ENCODE measurements around the gene TPRKB. TPM values are rescaled to one million over a fixed set of nuclear protein-coding genes. Genes with fewer than 3 reads are reported as not detected.
"Not testable (repeated sequence)": the region's sequence is repeated elsewhere in the genome, so short reads cannot be mapped to it uniquely, and the experiment has no call there.

The TPRKB gene
- polyA plus RNA-seq, 1 donor, result 58.4 TPM

- not testable (repeated sequence) for H3K27ac ChIP-seq (ENCODE audit: low read length); H3K4me3 ChIP-seq (ENCODE audit: low read length); H3K9me3 ChIP-seq (ENCODE audit: control insufficient read depth, low read depth, low read length); H3K27me3 ChIP-seq (ENCODE audit: control insufficient read depth, insufficient read depth, low read length); H3K36me3 ChIP-seq (ENCODE audit: control insufficient read depth, insufficient read depth, low read length); H3K4me1 ChIP-seq (ENCODE audit: control insufficient read depth, insufficient read depth, low read length); DNase-seq
- no CpG with 5 or more reads among the region's 4 CpGs for WGBS (ENCODE audit: insufficient coverage, low lambda C conversion rate)
Measured at GRCh38 chr2:73717695-73718094, 19.4 kb downstream of the TPRKB start.

DNA sequence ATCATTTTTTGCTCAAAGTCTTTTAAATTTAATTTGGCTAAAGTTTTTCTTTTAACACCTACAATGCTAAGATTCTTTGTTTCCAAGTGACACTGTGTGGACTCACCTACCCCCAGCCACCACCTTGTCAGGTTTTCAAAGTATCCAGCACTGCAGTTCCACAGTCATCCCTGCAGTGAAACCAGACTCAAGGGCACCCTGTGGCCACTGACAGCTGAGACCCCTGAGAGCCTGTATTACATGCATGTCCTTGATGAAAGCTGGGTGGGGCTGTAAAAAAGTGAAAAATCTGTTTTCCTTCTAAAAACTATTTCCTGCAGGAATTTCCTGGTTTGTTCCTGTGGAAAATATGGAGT lies 19.9 kb downstream of the TPRKB start:
- Histone ChIP-seq H3K4me1 (ENCODE audit: control insufficient read depth, insufficient read depth, low read length) (no peaks in the 10 kb centered on the region), H3K4me3 (ENCODE audit: low read length) (no peak overlapping the region), H3K27me3 (ENCODE audit: control insufficient read depth, insufficient read depth, low read length) (no peaks in the 10 kb centered on the region), H3K36me3 (ENCODE audit: control insufficient read depth, insufficient read depth, low read length) (no peaks in the 10 kb centered on the region), H3K27ac (ENCODE audit: low read length) (no peak overlapping the region), H3K9me3 (ENCODE audit: control insufficient read depth, low read depth, low read length) (no peaks in the 10 kb centered on the region)
- no peak for DNase-seq

DNA sequence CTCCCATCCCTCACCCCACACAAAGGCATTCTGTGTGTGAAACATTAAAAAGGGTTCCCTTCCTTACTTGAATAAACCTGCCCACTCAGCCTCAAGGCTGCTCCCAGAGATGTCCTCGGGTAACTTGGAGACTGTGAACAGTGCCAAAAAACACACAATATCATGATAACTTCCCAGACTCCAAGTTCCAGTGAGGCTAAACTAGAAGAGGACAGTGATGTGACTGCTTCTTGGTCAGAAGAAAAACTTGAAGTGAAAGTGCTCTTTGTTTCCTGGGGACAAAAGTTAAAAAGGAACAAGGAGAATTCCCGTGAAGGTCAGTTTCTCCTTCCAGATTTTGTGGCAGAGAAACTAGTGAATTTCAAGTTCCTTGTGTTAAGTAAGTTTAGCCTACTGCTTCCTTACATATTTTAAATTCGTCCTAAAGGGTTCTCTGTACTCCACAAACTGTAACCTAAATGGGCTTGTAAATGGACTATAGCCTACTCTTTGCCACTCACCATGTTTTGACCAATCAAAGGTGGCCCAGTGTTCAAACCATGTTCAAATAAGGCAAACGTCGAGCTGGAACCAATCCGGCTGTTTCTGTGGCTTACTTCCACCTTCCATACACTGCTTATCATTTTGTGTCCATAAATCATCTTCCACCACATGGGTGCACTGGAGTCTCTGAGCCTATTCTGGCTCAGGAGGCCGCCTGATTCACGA lies 20.4 kb downstream of the TPRKB start:
- peak; percentile 64 to 77 for DNase-seq
- WGBS (ENCODE audit: insufficient coverage, low lambda C conversion rate), result 67% methylated on average over 2 of the region's 8 CpGs
- peak overlapping the region; percentile 40 for H3K27ac ChIP-seq (ENCODE audit: low read length)
- no peaks in the 10 kb centered on the region for H3K36me3 ChIP-seq (ENCODE audit: control insufficient read depth, insufficient read depth, low read length)
- no peaks in the 10 kb centered on the region for H3K9me3 ChIP-seq (ENCODE audit: control insufficient read depth, low read depth, low read length)
- no peaks in the 10 kb centered on the region for H3K4me1 ChIP-seq (ENCODE audit: control insufficient read depth, insufficient read depth, low read length)
- no peak overlapping the region for H3K4me3 ChIP-seq (ENCODE audit: low read length)
- H3K27me3 ChIP-seq (ENCODE audit: control insufficient read depth, insufficient read depth, low read length), result no peaks in the 10 kb centered on the region

GRCh38 chr2:73714091-73714490 lies 23.1 kb downstream of the TPRKB start:
- WGBS (ENCODE audit: insufficient coverage, low lambda C conversion rate), result no CpG with 5 or more reads among the region's 2 CpGs
- H3K4me3 ChIP-seq (ENCODE audit: low read length), result no peak overlapping the region
- H3K36me3 ChIP-seq (ENCODE audit: control insufficient read depth, insufficient read depth, low read length), result no peaks in the 10 kb centered on the region
- H3K4me1 ChIP-seq (ENCODE audit: control insufficient read depth, insufficient read depth, low read length), result no peaks in the 10 kb centered on the region
- no peaks in the 10 kb centered on the region for H3K9me3 ChIP-seq (ENCODE audit: control insufficient read depth, low read depth, low read length)
- DNase-seq, result no peak
- no peak overlapping the region for H3K27ac ChIP-seq (ENCODE audit: low read length)
- no peaks in the 10 kb centered on the region for H3K27me3 ChIP-seq (ENCODE audit: control insufficient read depth, insufficient read depth, low read length)

DNA sequence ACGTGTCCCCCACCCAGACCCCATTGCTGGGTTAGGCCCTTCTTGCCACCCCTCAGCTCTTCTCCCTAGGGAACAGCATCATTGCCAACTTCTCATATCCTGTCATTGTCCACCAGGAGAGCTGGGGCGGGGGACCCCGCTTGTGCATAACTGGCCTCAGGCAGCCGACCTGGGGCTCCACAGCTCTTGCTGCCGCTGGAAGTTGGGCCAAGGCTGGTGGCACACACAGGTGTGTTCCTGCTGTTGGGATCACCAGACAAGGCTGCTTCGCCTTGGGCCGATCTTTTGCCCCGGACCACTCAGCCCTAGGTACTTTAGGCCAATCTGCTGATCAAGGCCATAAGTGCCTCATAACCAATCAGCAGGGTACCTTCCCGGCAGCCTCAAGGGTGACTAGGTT lies 28.6 kb downstream of the TPRKB start:
- no peak for DNase-seq
- Histone ChIP-seq H3K9me3 (ENCODE audit: control insufficient read depth, low read depth, low read length) (peaks cover 4% of the 10 kb centered on the region), H3K36me3 (ENCODE audit: control insufficient read depth, insufficient read depth, low read length) (no peaks in the 10 kb centered on the region), H3K4me1 (ENCODE audit: control insufficient read depth, insufficient read depth, low read length) (peaks cover 25% of the 10 kb centered on the region), H3K27ac (ENCODE audit: low read length) (no peak overlapping the region), H3K4me3 (ENCODE audit: low read length) (no peak overlapping the region), H3K27me3 (ENCODE audit: control insufficient read depth, insufficient read depth, low read length) (no peaks in the 10 kb centered on the region)
- WGBS (ENCODE audit: insufficient coverage, low lambda C conversion rate), result no CpG with 5 or more reads among the region's 9 CpGs

DNA sequence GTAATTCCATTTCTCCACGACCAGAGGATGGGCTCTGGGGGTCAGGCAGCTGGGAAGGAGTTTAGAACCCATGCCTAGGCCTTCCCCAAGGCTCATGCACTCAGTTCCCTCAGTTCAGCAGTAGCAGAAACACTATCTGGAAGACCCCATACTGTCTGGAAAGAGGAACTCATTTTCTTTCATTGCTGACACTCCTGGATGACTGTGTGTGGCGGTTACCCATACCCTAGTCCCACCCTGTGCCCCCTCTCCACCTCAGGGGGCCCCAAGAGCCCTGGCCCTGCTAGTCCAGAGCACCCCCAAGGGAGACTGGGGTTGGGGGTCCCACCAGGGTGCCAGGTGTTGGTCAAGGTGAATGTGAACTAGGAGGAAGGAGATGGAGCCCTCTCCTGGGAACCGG lies 29.5 kb downstream of the TPRKB start:
- H3K27ac ChIP-seq (ENCODE audit: low read length), result no peak overlapping the region
- peaks cover 30% of the 10 kb centered on the region for H3K4me1 ChIP-seq (ENCODE audit: control insufficient read depth, insufficient read depth, low read length)
- no peak for DNase-seq
- no CpG with 5 or more reads among the region's 3 CpGs for WGBS (ENCODE audit: insufficient coverage, low lambda C conversion rate)
- peaks cover 4% of the 10 kb centered on the region for H3K9me3 ChIP-seq (ENCODE audit: control insufficient read depth, low read depth, low read length)
- H3K4me3 ChIP-seq (ENCODE audit: low read length), result no peak overlapping the region
- no peaks in the 10 kb centered on the region for H3K36me3 ChIP-seq (ENCODE audit: control insufficient read depth, insufficient read depth, low read length)
- H3K27me3 ChIP-seq (ENCODE audit: control insufficient read depth, insufficient read depth, low read length), result no peaks in the 10 kb centered on the region

- no CpG with 5 or more reads among the region's 5 CpGs for WGBS (ENCODE audit: insufficient coverage, low lambda C conversion rate)
- peak in 1 of 2 donors; percentile 31 for DNase-seq
Measured at GRCh38 chr2:73707058-73707457, 30.1 kb downstream of the TPRKB start.

DNA sequence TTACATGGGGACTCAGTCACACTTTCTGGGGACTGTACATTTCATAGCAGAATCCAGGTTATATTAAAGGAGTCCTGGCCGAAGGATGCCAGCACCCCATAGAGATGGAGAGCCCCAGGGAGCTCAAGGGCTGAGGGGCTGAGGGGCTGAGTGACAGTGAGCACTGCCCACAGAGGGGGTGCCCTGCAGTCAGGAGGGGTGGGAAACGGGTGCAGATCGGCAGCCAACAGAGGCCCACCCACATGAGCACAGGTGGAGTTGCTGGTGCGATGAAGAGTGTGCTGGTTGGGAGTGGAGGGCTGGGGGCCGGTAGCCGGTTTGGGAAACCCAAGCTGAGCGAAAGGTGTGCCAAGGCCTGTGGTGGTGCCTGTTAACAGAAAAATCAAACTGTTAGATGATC lies 32.1 kb downstream of the TPRKB start:
- Histone ChIP-seq H3K4me3 (ENCODE audit: low read length) (no peak overlapping the region), H3K27ac (ENCODE audit: low read length) (no peak overlapping the region), H3K36me3 (ENCODE audit: control insufficient read depth, insufficient read depth, low read length) (no peaks in the 10 kb centered on the region), H3K9me3 (ENCODE audit: control insufficient read depth, low read depth, low read length) (peaks cover 4% of the 10 kb centered on the region), H3K4me1 (ENCODE audit: control insufficient read depth, insufficient read depth, low read length) (peaks cover 52% of the 10 kb centered on the region), H3K27me3 (ENCODE audit: control insufficient read depth, insufficient read depth, low read length) (no peaks in the 10 kb centered on the region)
- DNase-seq, result no peak
- WGBS (ENCODE audit: insufficient coverage, low lambda C conversion rate), result no CpG with 5 or more reads among the region's 7 CpGs

More at GRCh38 chr2:73707058-73707457, 30.1 kb downstream of the TPRKB start:
- Histone ChIP-seq H3K4me3 (ENCODE audit: low read length) (no peak overlapping the region), H3K27me3 (ENCODE audit: control insufficient read depth, insufficient read depth, low read length) (no peaks in the 10 kb centered on the region), H3K36me3 (ENCODE audit: control insufficient read depth, insufficient read depth, low read length) (no peaks in the 10 kb centered on the region), H3K9me3 (ENCODE audit: control insufficient read depth, low read depth, low read length) (peaks cover 4% of the 10 kb centered on the region), H3K4me1 (ENCODE audit: control insufficient read depth, insufficient read depth, low read length) (peaks cover 36% of the 10 kb centered on the region), H3K27ac (ENCODE audit: low read length) (no peak overlapping the region)

GRCh38 chr2:73704285-73704684 lies 32.9 kb downstream of the TPRKB start:
- no peak overlapping the region for H3K27ac ChIP-seq (ENCODE audit: low read length)
- H3K27me3 ChIP-seq (ENCODE audit: control insufficient read depth, insufficient read depth, low read length), result no peaks in the 10 kb centered on the region
- H3K4me1 ChIP-seq (ENCODE audit: control insufficient read depth, insufficient read depth, low read length), result peaks cover 58% of the 10 kb centered on the region
- H3K36me3 ChIP-seq (ENCODE audit: control insufficient read depth, insufficient read depth, low read length), result no peaks in the 10 kb centered on the region
- no CpG with 5 or more reads among the region's 6 CpGs for WGBS (ENCODE audit: insufficient coverage, low lambda C conversion rate)
- no peak overlapping the region for H3K4me3 ChIP-seq (ENCODE audit: low read length)
- DNase-seq, result no peak
- H3K9me3 ChIP-seq (ENCODE audit: control insufficient read depth, low read depth, low read length), result peaks cover 4% of the 10 kb centered on the region

DNA sequence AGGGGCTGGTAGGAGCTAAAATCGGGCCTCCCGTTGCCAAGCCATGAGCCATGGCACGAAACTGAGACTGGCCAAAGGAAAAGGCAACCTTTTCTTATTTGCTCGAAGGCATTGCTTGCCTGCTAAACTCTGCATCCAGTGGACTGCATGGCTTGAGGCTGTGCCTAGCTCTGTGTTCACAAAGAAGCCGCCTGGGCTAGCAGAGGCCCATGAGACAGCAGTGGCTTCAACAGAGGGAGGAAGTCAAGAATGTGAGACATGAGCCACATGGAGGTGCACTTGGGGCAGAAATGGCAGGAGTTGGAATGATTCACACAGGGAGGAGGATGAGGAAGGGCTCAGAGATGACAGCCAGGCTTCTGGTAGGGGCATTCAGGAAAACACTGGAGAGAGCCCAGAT lies 33.5 kb downstream of the TPRKB start:
- H3K27me3 ChIP-seq (ENCODE audit: control insufficient read depth, insufficient read depth, low read length), result no peaks in the 10 kb centered on the region
- WGBS (ENCODE audit: insufficient coverage, low lambda C conversion rate), result no CpG with 5 or more reads among the region's 5 CpGs
- peaks cover 64% of the 10 kb centered on the region for H3K4me1 ChIP-seq (ENCODE audit: control insufficient read depth, insufficient read depth, low read length)
- H3K9me3 ChIP-seq (ENCODE audit: control insufficient read depth, low read depth, low read length), result peaks cover 4% of the 10 kb centered on the region
- H3K27ac ChIP-seq (ENCODE audit: low read length), result no peak overlapping the region
- no peak for DNase-seq
- no peak overlapping the region for H3K4me3 ChIP-seq (ENCODE audit: low read length)
- H3K36me3 ChIP-seq (ENCODE audit: control insufficient read depth, insufficient read depth, low read length), result no peaks in the 10 kb centered on the region

DNA sequence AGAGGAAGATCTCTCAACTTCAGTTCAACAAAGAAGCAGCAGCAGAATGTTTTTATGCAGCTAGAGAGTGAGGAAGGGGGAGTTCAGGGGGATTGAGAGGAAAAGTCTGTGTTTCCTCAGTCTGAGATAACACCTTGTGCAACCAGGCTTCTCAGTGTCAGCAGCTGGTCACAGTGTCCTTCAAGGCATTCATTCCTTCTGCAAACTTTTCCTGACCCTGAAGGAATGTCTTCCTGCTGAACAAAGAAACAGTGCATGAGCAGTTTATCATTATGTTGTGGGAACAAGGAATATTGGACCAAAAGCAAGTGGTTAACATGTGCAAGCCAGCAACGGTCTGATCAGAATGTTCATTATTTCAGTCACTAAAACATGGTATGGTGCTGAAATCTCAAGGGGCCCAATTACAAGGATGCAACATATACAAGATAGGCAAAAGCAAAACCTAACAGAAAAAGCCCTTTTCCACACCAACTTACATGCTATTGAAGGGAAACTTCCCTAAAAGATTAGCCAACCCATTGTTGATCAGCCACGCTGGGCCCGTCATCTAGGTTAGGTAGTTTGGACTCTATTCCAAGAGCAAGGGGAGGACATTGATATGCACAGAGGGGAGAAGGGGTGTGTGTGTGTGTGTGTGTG lies 34.2 kb downstream of the TPRKB start:
- no CpG with 5 or more reads among the region's 3 CpGs for WGBS (ENCODE audit: insufficient coverage, low lambda C conversion rate)
- Histone ChIP-seq H3K27ac (ENCODE audit: low read length) (peak overlapping the region; percentile 87), H3K4me1 (ENCODE audit: control insufficient read depth, insufficient read depth, low read length) (peaks cover 58% of the 10 kb centered on the region)
- DNase-seq, result peak in 1 of 2 donors; percentile 26
- not testable (repeated sequence) for H3K36me3 ChIP-seq (ENCODE audit: control insufficient read depth, insufficient read depth, low read length); H3K4me3 ChIP-seq (ENCODE audit: low read length); H3K9me3 ChIP-seq (ENCODE audit: control insufficient read depth, low read depth, low read length); H3K27me3 ChIP-seq (ENCODE audit: control insufficient read depth, insufficient read depth, low read length)

Data from large intestine (tissue), 3 donors.